HEK293 (cell line): ENCODE measurements around the gene KIF11.

ENCODE experiments used
- CTCF ChIA-PET: fragments of 350-600 bp; formaldehyde crosslinking; extraction: SDS; loops from one replicate; lab custom pipeline; 2021; ENCODE audit warnings: antibody characterized with exemption; lab: Yijun Ruan, JAX
- POLR2A ChIA-PET: fragments of 300-600 bp; formaldehyde crosslinking; extraction: SDS; loops from one replicate; lab custom pipeline; 2020; ENCODE audit warnings: antibody characterized with exemption, inconsistent platforms; lab: Yijun Ruan, JAX
- H3K27ac ChIP-seq: fragments of 200-500 bp; sonication (Bioruptor generic); 2 replicates; pipeline ENCODE4 v1.5.1; 2014; ENCODE audit warnings: low read depth, low read length, control low read depth, inconsistent platforms; ENCODE audit errors: extremely low read depth
- H3K36me3 ChIP-seq, 2 experiments: fragments of 200-500 bp in 1 of 2; sonication (Bioruptor generic) in 1 of 2; 1 replicate in 1 of 2; 2 replicates in 1 of 2; pipeline ENCODE4 v1.5.1; 2014 to 2017; ENCODE audit warnings: inconsistent platforms in 2 of 2, low read length in 2 of 2; ENCODE audit not compliant: control insufficient read depth in 2 of 2, insufficient read depth in 1 of 2
- H3K4me1 ChIP-seq: fragments of 200-500 bp; sonication (Bioruptor generic); 2 replicates; pipeline ENCODE4 v1.5.1; 2014; ENCODE audit warnings: mild to moderate bottlenecking, low read length, inconsistent platforms; ENCODE audit not compliant: control insufficient read depth, insufficient read depth
- H3K4me3 ChIP-seq: 2 replicates; pipeline ENCODE4 v1.5.1; 2011; ENCODE audit warnings: low read depth, mild to moderate bottlenecking, control low read depth, low read length, moderate library complexity
- H3K9me3 ChIP-seq: fragments of 200-500 bp; sonication (Bioruptor generic); 2 replicates; pipeline ENCODE4 v1.5.1; 2014; ENCODE audit warnings: low read depth, low read length, inconsistent platforms; ENCODE audit not compliant: control insufficient read depth, insufficient read depth
- GLIS1 ChIP-seq: fragments of 450-650 bp; formaldehyde crosslinking; IDR thresholded peaks from 2 replicates; pipeline ENCODE4 v1.5.1; 2016; ENCODE audit warnings: missing biosample characterization, missing genetic modification characterization
- PATZ1 ChIP-seq: fragments of 450-650 bp; formaldehyde crosslinking; IDR thresholded peaks from 2 replicates; pipeline ENCODE4 v1.5.1; 2016; ENCODE audit warnings: missing biosample characterization, missing genetic modification characterization
- PRDM1 ChIP-seq: fragments of 450-650 bp; formaldehyde crosslinking; IDR thresholded peaks from 2 replicates; pipeline ENCODE4; 2016; ENCODE audit warnings: missing biosample characterization, missing genetic modification characterization
- TCF7L2 ChIP-seq: IDR thresholded peaks from 2 replicates; pipeline ENCODE4 v1.6.1; 2011; ENCODE audit warnings: low read depth, mild to moderate bottlenecking, inconsistent platforms, low read length, moderate library complexity, borderline replicate concordance
- ZBTB20 ChIP-seq: fragments of 450-650 bp; formaldehyde crosslinking; IDR thresholded peaks from 2 replicates; pipeline ENCODE4 v1.5.1; 2016; ENCODE audit warnings: missing biosample characterization, missing genetic modification characterization
- ZBTB49 ChIP-seq: fragments of 450-650 bp; formaldehyde crosslinking; IDR thresholded peaks from 2 replicates; pipeline ENCODE4 v1.5.1; 2016; ENCODE audit warnings: missing biosample characterization, missing genetic modification characterization, low read depth
- ZEB2 ChIP-seq: fragments of 450-650 bp; formaldehyde crosslinking; IDR thresholded peaks from 2 replicates; pipeline ENCODE4 v1.5.1; 2016; ENCODE audit warnings: missing biosample characterization, missing genetic modification characterization
- ZNF155 ChIP-seq: fragments of 450-650 bp; formaldehyde crosslinking; IDR thresholded peaks from 2 replicates; pipeline ENCODE4 v1.5.1; 2016; ENCODE audit warnings: missing biosample characterization, missing genetic modification characterization
- ZNF248 ChIP-seq: fragments of 450-650 bp; formaldehyde crosslinking; IDR thresholded peaks from 2 replicates; pipeline ENCODE4 v1.5.1; 2017; ENCODE audit warnings: missing biosample characterization, missing genetic modification characterization
- ZNF354C ChIP-seq: fragments of 450-650 bp; formaldehyde crosslinking; IDR thresholded peaks from 2 replicates; pipeline ENCODE4 v1.5.1; 2016; ENCODE audit warnings: missing biosample characterization, missing genetic modification characterization, low read depth, borderline replicate concordance
- ZNF366 ChIP-seq: fragments of 450-650 bp; formaldehyde crosslinking; conservative IDR thresholded peaks from 2 replicates; pipeline ENCODE4 v1.5.1; 2016; ENCODE audit warnings: missing biosample characterization, missing genetic modification characterization
- ZNF555 ChIP-seq: fragments of 450-650 bp; formaldehyde crosslinking; conservative IDR thresholded peaks from 2 replicates; pipeline ENCODE4 v1.5.1; 2017; ENCODE audit warnings: missing biosample characterization, mild to moderate bottlenecking, missing genetic modification characterization, inconsistent platforms
- ZNF580 ChIP-seq: fragments of 450-650 bp; formaldehyde crosslinking; IDR thresholded peaks from 2 replicates; pipeline ENCODE4 v1.5.1; 2016; ENCODE audit warnings: missing biosample characterization, missing genetic modification characterization
- ZNF629 ChIP-seq: fragments of 450-650 bp; formaldehyde crosslinking; IDR thresholded peaks from 2 replicates; pipeline ENCODE4 v1.5.1; 2017; ENCODE audit warnings: missing biosample characterization, missing genetic modification characterization
- ZNF692 ChIP-seq: fragments of 450-650 bp; formaldehyde crosslinking; IDR thresholded peaks from 2 replicates; pipeline ENCODE4 v1.5.1; 2016; ENCODE audit warnings: missing biosample characterization, missing genetic modification characterization
- ZNF701 ChIP-seq: fragments of 450-650 bp; formaldehyde crosslinking; IDR thresholded peaks from 2 replicates; pipeline ENCODE4 v1.5.1; 2016; ENCODE audit warnings: missing biosample characterization, missing genetic modification characterization
- ZNF776 ChIP-seq: fragments of 450-650 bp; formaldehyde crosslinking; IDR thresholded peaks from 2 replicates; pipeline ENCODE4 v1.5.0; 2017; ENCODE audit warnings: missing biosample characterization, missing genetic modification characterization, borderline replicate concordance
- ZNF830 ChIP-seq: fragments of 450-650 bp; IDR thresholded peaks from 2 replicates; pipeline ENCODE4 v1.5.0; 2018; ENCODE audit warnings: missing biosample characterization, missing genetic modification characterization, low read depth, mild to moderate bottlenecking, moderate library complexity
- ZNF843 ChIP-seq: fragments of 450-650 bp; formaldehyde crosslinking; IDR thresholded peaks from 2 replicates; pipeline ENCODE4 v1.5.1; 2016; ENCODE audit warnings: missing biosample characterization, missing genetic modification characterization
- ZSCAN16 ChIP-seq: fragments of 450-650 bp; formaldehyde crosslinking; IDR thresholded peaks from 2 replicates; pipeline ENCODE4 v1.5.1; 2016; ENCODE audit warnings: missing biosample characterization, missing genetic modification characterization
- ZXDB ChIP-seq: fragments of 450-650 bp; formaldehyde crosslinking; IDR thresholded peaks from 2 replicates; pipeline ENCODE4 v1.5.1; 2016; ENCODE audit warnings: missing biosample characterization, missing genetic modification characterization
- TF ChIP-seq, protein P1 (sequence below): fragments of 450-650 bp; formaldehyde crosslinking; IDR thresholded peaks from 2 replicates; pipeline ENCODE4 v1.5.1; 2016; ENCODE audit warnings: missing biosample characterization, missing genetic modification characterization
- TF ChIP-seq, protein P2 (sequence below): fragments of 450-650 bp; formaldehyde crosslinking; IDR thresholded peaks from 2 replicates; pipeline ENCODE4; 2016; ENCODE audit warnings: missing biosample characterization, missing genetic modification characterization
- TF ChIP-seq, protein P3 (sequence below): fragments of 450-650 bp; IDR thresholded peaks from 2 replicates; pipeline ENCODE4 v1.5.1; 2018; ENCODE audit warnings: missing biosample characterization, mild to moderate bottlenecking, missing genetic modification characterization

KIF11 gene

GRCh38 chr10:92638037-92638436, 45.1 kb downstream of the KIF11 start (continued):
- TF ChIP-seq ZSCAN16 (tag by site-specific recombination), result no peak
- TF ChIP-seq, protein P1, sequence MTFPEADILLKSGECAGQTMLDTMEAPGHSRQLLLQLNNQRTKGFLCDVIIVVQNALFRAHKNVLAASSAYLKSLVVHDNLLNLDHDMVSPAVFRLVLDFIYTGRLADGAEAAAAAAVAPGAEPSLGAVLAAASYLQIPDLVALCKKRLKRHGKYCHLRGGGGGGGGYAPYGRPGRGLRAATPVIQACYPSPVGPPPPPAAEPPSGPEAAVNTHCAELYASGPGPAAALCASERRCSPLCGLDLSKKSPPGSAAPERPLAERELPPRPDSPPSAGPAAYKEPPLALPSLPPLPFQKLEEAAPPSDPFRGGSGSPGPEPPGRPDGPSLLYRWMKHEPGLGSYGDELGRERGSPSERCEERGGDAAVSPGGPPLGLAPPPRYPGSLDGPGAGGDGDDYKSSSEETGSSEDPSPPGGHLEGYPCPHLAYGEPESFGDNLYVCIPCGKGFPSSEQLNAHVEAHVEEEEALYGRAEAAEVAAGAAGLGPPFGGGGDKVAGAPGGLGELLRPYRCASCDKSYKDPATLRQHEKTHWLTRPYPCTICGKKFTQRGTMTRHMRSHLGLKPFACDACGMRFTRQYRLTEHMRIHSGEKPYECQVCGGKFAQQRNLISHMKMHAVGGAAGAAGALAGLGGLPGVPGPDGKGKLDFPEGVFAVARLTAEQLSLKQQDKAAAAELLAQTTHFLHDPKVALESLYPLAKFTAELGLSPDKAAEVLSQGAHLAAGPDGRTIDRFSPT, result no peak
- TF ChIP-seq GLIS1 (tag by site-specific recombination), result no peak
- no peak for TF ChIP-seq PRDM1 (tag by site-specific recombination)
- TF ChIP-seq ZNF692 (tag by site-specific recombination), result no peak
- TF ChIP-seq ZNF580 (tag by site-specific recombination), result no peak
- no peak for TF ChIP-seq PATZ1 (tag by site-specific recombination)
- TF ChIP-seq ZNF830, result no peak
- no peak for TF ChIP-seq ZNF843 (tag by site-specific recombination)
- no peak for TF ChIP-seq ZNF366 (tag by site-specific recombination)
- no peak for TF ChIP-seq ZNF629 (tag by site-specific recombination)

DNA sequence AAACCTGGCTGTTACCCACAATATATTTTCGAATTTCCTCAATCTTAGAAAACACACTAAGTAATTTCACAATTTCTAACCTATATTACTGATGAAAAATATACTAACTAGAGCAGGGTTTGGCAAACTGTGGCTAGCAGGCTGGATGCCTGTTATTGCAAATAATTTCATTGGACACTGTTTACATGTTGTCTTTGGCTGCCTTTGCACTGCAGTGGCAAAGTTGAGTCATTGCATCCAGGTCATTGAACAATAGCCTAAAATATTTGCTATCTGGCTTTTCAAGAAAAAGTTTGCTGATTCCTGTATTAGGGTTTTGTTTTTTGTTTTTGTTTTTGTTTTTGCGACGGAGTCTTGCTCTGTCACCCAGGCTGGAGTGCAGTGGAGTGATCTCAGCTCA, 47.2 kb downstream of the KIF11 start:
- Histone ChIP-seq H3K9me3 (no peaks in the 10 kb centered on the region), H3K27ac (no peak overlapping the region), H3K4me3 (no peak overlapping the region), H3K4me1 (no peaks in the 10 kb centered on the region), H3K36me3 (peaks cover 61 to 77% of the 10 kb centered on the region in 2 experiments)
- CTCF ChIA-PET, result no interaction called here
- POLR2A ChIA-PET, result no interaction called here
- TF ChIP-seq ZBTB49 (tag by site-specific recombination), result no peak
- no peak for TF ChIP-seq ZBTB20 (tag by site-specific recombination)
- TF ChIP-seq, protein P2, sequence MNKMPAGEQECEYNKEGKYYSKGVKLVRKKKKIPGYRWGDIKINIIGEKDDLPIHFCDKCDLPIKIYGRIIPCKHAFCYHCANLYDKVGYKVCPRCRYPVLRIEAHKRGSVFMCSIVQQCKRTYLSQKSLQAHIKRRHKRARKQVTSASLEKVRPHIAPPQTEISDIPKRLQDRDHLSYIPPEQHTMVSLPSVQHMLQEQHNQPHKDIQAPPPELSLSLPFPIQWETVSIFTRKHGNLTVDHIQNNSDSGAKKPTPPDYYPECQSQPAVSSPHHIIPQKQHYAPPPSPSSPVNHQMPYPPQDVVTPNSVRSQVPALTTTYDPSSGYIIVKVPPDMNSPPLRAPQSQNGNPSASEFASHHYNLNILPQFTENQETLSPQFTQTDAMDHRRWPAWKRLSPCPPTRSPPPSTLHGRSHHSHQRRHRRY (tag by site-specific recombination), result no peak
- TF ChIP-seq ZNF776, result no peak
- no peak for TF ChIP-seq ZEB2
- no peak for TF ChIP-seq TCF7L2
- no peak for TF ChIP-seq ZNF354C (tag by site-specific recombination)
- TF ChIP-seq, protein P3, sequence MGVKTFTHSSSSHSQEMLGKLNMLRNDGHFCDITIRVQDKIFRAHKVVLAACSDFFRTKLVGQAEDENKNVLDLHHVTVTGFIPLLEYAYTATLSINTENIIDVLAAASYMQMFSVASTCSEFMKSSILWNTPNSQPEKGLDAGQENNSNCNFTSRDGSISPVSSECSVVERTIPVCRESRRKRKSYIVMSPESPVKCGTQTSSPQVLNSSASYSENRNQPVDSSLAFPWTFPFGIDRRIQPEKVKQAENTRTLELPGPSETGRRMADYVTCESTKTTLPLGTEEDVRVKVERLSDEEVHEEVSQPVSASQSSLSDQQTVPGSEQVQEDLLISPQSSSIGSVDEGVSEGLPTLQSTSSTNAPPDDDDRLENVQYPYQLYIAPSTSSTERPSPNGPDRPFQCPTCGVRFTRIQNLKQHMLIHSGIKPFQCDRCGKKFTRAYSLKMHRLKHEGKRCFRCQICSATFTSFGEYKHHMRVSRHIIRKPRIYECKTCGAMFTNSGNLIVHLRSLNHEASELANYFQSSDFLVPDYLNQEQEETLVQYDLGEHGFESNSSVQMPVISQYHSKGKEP (tag by site-specific recombination), result no peak
- no peak for TF ChIP-seq ZNF701 (tag by site-specific recombination)
- no peak for TF ChIP-seq ZXDB
- TF ChIP-seq ZNF155 (tag by site-specific recombination), result no peak
- TF ChIP-seq ZNF555, result no peak
- no peak for TF ChIP-seq ZNF248 (tag by site-specific recombination)
